Measurements from ENCODE around the gene NDUFA1. TPM values are rescaled to one million over a fixed set of nuclear protein-coding genes. Genes with fewer than 3 reads are reported as not detected.

Gene NDUFA1
- 32.1 and 42.4 TPM in 2 replicates for total RNA-seq

GRCh38 chrX:119871599-119872395, at the start of gene NDUFA1, which contains the start of gene RNF113A:
Gene NDUFA1 (plus strand): TSS chrX:119871832. CDS start chrX:119871912, 80 bp downstream.
Gene RNF113A (minus strand): TSS chrX:119871733. CDS start chrX:119871613, 120 bp downstream.

DNA sequence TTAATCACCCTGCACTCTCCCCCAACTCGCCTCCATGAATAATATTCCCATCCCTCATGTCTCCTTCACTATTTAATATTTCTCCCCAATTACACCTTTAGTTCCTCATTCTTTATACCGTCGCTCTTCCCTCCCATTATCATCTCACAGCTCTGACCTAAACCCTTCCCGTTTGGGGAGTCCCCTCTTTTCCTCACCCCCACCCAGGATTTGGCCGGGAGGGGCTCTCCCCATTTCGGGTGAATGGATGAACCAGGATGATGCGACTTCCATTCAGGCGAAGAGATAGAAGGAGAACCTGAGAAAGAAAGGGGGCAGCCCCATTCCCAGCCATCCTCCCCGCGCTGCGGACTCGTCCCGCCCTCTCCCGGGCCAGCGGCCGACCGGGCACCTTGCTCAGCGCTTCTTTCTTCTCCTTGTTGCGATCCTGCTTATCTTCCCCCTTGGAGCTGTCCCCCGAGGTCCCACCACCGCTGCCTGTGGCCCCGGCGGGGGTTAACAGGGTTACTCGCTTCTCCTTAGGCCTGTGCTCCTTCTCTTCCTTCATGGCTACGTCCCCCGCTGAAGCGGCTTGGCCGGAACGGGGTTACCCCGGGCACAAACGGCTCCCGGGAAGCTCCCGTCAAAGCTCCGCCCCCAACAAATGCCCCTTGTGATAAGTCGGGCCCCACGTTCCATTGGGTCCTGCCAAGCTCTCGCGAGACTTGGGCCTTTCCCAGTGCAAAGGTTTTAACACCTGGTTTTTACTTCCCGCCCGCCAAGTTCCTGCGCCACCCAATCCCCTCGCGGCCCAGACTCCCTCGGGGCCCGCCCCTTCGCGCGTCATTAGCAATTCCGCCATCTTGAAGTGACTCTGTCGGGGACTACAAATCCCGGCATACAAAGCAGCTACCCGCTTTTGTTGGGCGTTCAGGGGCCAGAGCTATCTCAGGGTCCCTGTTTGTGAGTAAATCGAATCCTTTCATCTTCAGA, 19.0 kb upstream of the NDUFA1 start, which contains the start of gene UPF3B:
Gene UPF3B (minus strand): TSS at position 582 of the 972 bp plus-strand sequence. CDS start 35 bp downstream, at position 547.

DNA sequence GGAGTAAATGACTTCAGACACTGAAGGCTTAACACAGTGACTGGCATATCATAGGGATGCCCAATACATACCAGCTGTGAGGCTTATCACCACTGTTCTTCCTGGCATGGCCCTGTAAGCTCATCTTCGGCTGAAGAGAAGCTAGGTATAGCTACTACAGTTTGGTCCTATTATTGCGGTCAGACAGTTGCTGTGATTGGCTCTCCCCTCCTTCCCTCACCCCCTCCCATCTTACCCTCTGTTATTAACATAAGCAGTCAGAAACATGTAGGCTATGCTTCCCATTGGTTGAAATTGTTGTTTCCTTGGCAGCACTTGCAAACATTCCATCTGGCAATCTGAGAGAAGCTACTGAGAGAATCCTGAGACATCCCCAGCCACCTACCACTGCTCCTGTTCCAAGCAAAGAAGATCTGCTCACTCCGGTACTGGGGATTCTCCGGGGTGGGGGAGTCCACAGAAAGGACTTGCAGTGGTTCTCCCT, 24.3 kb downstream of the NDUFA1 start, which contains the start of gene AKAP14:
Gene AKAP14 (plus strand): TSS at position 51 of the 484 bp plus-strand sequence. CDS start 7,331 bp downstream, outside the sequence.

Other genes starting within 250 kb of the NDUFA1 start
- gene SEPTIN6, start 178.7 kb upstream of the NDUFA1 start, total RNA-seq, result 11.3 and 11.9 TPM in 2 replicates
- 0.17 and 0.30 TPM in 2 replicates for gene SOWAHD, start 113.2 kb upstream of the NDUFA1 start, total RNA-seq
- 3,305 and 3,757 TPM in 2 replicates for gene RPL39, start 80.2 kb upstream of the NDUFA1 start, total RNA-seq
- gene UPF3B, start 18.9 kb upstream of the NDUFA1 start, total RNA-seq, result 2.1 and 3.0 TPM in 2 replicates
- gene RNF113A, start 99 bp upstream of the NDUFA1 start, total RNA-seq, result 14.4 and 16.5 TPM in 2 replicates
- not detected in 2 replicates for gene AKAP14, start 24.1 kb downstream of the NDUFA1 start, total RNA-seq
- 3.9 and 4.2 TPM in 2 replicates for gene NKAP, start 71.9 kb downstream of the NDUFA1 start, total RNA-seq
- not detected in 2 replicates for gene RHOXF2B, start 205.9 kb downstream of the NDUFA1 start, total RNA-seq
- not detected in 2 replicates for gene RHOXF1, start 244.1 kb downstream of the NDUFA1 start, total RNA-seq